Skin epidermis (tissue), 12 donors: ENCODE measurements around the gene SAPCD2.

Experiments used
- H3K27ac ChIP-seq, 21 experiments: fragments of 200-600 bp; sonication (generic) in 11 of 21; one replicate each; pipeline ENCODE4 v1.5.0; 2020; ENCODE audit warnings: mild to moderate bottlenecking in 3 of 21, inconsistent platforms in 2 of 21, moderate library complexity in 2 of 21
- H3K4me3 ChIP-seq, 7 experiments: fragments of 200-600 bp; sonication (generic) in 2 of 7; one replicate each; pipeline ENCODE4 v1.5.0; 2020; ENCODE audit warnings: inconsistent platforms in 2 of 7, mild to moderate bottlenecking in 2 of 7, moderate library complexity in 1 of 7

Gene SAPCD2

DNA sequence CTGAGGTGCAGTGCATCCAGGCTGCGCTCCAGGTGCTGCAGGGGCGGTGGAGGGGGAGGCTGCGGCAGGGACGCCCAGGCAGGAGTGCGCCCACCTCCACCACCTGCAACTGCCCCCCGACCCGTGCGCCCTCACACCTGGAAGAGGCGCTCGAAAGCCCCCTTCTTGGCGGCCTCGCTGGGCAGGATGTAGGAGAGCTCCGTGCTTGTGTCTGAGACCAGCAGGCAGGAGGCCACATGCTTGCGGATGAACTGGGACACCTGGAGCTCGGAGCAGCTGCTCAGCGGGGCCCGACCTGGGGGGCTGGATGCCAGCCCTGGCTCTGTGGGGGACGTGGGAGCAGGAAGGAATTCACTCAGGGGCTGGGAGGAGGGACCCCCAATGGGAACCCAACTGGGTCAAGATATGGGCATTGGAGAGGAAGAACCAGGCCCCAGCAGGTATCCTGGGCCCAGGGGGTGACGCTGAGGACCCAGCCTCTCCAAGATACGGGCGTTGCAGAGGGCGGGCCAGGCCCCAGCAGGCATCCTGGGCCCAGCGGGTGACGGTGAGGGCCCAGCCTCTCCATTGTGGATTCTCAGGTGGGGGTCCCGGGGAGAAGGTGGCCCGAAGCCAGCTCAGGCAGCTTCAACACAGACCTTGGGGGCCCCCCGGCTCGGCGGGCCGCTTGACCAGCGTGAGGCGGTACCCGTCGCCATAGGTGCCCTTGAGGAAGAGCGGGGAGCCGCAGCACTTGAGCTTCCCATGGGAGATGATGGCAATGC is 55.4 kb downstream of the SAPCD2 start:
- Histone ChIP-seq H3K4me3 (no peak overlapping the region), H3K27ac (no peak overlapping the region)

GRCh38 chr9:137014166-137014565 is 56.2 kb downstream of the SAPCD2 start:
- Histone ChIP-seq H3K27ac (no peak overlapping the region), H3K4me3 (no peak overlapping the region)

DNA sequence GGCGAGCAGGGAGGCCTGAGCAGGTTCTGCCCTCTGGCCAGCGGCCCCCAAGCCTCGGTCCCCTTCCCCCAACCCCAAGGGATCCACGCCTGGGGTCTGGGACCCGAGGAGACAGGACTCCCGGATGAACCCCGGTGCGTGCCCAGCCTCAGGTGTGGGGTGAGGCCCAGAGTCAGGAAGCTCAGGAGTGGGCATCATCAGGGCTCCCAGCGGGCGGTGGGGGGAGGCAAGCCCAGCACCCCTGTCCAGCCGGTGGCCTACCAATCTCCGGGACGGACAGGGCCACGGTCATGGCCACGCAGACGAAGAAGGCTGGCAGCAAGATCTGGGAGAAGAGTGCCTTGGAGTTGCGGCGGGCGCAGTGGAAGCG is 56.8 kb downstream of the SAPCD2 start:
- H3K27ac ChIP-seq, result no peak overlapping the region
- H3K4me3 ChIP-seq, result no peak overlapping the region

DNA sequence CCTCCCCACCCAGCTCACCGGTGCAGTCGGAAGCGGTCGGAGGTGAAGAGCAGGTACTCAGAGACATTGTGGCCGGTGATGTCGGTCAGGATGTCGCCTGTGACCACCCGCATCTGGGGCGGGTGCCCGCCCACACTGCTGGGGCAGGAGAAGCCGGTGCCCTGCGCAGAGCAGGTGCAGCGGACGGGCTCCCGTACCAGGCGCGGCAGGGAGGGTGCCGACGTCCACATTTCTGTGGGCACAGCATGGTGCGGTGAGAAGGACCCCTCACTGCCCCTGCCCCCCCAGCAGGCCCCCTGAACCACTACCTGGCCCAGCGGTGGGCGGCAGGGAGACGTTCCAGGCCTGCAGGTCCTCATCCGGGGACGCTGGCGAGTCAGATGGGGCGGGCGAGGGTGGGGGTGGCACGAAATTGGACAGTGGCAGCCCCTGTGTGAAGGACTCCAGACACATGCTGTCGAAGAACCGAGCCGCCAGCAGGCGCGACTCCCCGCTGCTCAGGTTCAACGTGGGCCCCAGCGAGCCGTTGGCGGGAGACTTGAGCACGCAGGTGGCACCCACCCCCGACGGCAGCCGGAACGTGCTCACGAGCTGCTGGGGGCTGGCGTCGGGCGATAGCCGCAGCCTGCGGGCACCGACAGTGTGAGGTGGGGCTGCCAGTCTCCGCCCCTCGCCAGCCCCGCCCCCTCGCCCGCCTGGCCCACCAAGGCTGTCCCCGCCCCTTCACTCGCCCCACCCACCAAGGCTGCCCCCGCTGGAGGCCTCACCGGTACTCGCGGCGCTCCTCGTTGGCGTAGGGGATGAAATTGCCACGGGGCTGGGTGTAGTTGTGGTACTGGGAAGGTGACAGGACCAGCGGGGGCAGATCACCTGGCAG is 57.4 kb downstream of the SAPCD2 start:
- Histone ChIP-seq H3K27ac (no peak overlapping the region), H3K4me3 (no peak overlapping the region)
